ENCODE measurements around the gene CDT1.

DNA sequence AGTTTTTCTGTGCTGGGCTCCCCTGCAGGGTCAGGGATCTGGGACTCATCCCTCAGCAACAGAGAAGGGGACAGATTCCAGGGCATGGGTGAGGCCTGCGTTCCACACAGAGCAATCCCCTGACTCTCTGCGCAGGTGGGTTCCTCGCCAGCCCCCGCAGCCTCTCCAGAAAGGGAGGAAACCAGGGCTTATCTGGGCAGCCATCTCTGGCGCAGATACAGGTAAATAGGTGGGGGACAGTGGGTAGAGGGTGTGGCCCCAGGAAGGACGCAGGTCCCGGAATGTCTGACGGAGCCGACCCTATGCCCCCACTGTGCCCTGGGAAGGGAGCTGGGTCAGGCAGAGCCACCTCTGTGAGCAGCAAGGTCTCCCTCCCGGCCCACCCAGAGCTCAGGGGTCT is 41.8 kb upstream of the CDT1 start:
- TF ChIP-seq, protein P1, sequence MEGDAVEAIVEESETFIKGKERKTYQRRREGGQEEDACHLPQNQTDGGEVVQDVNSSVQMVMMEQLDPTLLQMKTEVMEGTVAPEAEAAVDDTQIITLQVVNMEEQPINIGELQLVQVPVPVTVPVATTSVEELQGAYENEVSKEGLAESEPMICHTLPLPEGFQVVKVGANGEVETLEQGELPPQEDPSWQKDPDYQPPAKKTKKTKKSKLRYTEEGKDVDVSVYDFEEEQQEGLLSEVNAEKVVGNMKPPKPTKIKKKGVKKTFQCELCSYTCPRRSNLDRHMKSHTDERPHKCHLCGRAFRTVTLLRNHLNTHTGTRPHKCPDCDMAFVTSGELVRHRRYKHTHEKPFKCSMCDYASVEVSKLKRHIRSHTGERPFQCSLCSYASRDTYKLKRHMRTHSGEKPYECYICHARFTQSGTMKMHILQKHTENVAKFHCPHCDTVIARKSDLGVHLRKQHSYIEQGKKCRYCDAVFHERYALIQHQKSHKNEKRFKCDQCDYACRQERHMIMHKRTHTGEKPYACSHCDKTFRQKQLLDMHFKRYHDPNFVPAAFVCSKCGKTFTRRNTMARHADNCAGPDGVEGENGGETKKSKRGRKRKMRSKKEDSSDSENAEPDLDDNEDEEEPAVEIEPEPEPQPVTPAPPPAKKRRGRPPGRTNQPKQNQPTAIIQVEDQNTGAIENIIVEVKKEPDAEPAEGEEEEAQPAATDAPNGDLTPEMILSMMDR (IDR thresholded peaks at IDR 0.05) = no peak
- TF ChIP-seq POLR2A (IDR thresholded peaks at IDR 0.05) = no peak

All from Peyer's patch (tissue), 4 donors.